ENCODE measurements around the gene SPTB.

DNA sequence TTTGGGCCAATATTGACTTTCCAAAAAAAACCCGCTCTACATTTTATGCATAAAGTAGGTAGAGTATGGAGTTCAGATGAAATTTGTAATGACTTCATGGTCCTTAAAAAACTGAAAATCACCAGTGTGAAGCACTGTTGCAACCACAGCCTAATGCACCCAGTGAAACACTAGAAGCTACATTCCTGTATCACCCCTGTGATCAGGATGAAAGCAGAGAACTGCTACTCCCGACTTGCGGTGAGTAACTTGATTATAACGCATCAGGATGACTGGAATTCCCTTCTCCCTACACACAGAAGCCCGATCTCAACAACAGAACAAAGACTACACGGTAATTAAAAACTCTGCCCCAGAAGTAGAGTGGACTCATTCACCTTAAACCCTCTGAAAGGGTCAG lies 33.8 kb downstream of the SPTB start:
- no peak for TF ChIP-seq CHD4 (IDR thresholded peaks at IDR 0.05)
- TF ChIP-seq, protein P1, sequence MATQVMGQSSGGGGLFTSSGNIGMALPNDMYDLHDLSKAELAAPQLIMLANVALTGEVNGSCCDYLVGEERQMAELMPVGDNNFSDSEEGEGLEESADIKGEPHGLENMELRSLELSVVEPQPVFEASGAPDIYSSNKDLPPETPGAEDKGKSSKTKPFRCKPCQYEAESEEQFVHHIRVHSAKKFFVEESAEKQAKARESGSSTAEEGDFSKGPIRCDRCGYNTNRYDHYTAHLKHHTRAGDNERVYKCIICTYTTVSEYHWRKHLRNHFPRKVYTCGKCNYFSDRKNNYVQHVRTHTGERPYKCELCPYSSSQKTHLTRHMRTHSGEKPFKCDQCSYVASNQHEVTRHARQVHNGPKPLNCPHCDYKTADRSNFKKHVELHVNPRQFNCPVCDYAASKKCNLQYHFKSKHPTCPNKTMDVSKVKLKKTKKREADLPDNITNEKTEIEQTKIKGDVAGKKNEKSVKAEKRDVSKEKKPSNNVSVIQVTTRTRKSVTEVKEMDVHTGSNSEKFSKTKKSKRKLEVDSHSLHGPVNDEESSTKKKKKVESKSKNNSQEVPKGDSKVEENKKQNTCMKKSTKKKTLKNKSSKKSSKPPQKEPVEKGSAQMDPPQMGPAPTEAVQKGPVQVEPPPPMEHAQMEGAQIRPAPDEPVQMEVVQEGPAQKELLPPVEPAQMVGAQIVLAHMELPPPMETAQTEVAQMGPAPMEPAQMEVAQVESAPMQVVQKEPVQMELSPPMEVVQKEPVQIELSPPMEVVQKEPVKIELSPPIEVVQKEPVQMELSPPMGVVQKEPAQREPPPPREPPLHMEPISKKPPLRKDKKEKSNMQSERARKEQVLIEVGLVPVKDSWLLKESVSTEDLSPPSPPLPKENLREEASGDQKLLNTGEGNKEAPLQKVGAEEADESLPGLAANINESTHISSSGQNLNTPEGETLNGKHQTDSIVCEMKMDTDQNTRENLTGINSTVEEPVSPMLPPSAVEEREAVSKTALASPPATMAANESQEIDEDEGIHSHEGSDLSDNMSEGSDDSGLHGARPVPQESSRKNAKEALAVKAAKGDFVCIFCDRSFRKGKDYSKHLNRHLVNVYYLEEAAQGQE (IDR thresholded peaks at IDR 0.05; ENCODE audit: low read depth, low read length) = no peak
- TF ChIP-seq, protein P2, sequence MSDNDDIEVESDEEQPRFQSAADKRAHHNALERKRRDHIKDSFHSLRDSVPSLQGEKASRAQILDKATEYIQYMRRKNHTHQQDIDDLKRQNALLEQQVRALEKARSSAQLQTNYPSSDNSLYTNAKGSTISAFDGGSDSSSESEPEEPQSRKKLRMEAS (IDR thresholded peaks at IDR 0.05; ENCODE audit: low read depth, low read length) = no peak
- TF ChIP-seq MXI1 (IDR thresholded peaks at IDR 0.05; ENCODE audit: low read depth, low read length) = no peak
- no peak for TF ChIP-seq ZNF24 (IDR thresholded peaks at IDR 0.05)
- TF ChIP-seq RB1 (IDR thresholded peaks at IDR 0.05; ENCODE audit: borderline replicate concordance) = no peak
- TF ChIP-seq NR2C1 (IDR thresholded peaks at IDR 0.05) = no peak
